ENCODE data around the gene ARL4A. TPM values are rescaled to one million over a fixed set of nuclear protein-coding genes. Genes with fewer than 3 reads are reported as not detected.

The ARL4A gene
- total and polyA plus RNA-seq, 10 of the 15 experiments (the other 5 are each of a cell fraction or from before 2014, with no cell fraction given), result 0.35 to 4.6 (median 2.7) TPM

DNA sequence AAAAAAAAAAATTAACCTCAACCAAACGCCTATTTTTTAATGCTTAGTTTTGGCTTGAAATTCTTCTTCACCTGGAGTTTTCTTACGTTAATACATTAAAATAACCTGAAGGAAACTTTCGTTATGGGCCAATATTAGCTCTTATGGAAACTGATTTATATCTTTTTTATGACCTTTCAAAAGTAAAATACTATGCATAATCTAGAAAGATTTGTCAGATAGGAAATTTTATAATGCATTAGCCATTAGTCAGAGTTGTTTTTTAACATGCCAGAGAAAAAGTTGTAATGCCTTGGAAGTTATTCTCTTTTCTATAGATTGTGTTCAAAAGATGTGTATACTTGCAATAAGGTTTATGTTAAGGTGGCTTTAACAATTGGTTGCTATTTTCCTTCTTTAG, 34.3 kb upstream of the ARL4A start:
- RAD21 ChIA-PET (ENCODE audit: unreplicated experiment), result no interaction called here
- Histone ChIP-seq H3K4me2 (ENCODE audit: control insufficient read depth, insufficient read depth) (no peak overlapping the region), H3K36me3 (ENCODE audit: control insufficient read depth in 2 of 2, insufficient read depth in 2 of 2, low read length in 1 of 2) (no peaks in the 10 kb centered on the region), H3K79me2 (ENCODE audit: control insufficient read depth, insufficient read depth, low read length) (no peaks in the 10 kb centered on the region), H3K4me3 (no peak overlapping the region), H3K9me3 (replicated peaks; ENCODE audit: control insufficient read depth, insufficient read depth, low read length) (no peaks in the 10 kb centered on the region), H3K9ac (ENCODE audit: control insufficient read depth, insufficient read depth, low read length) (no peak overlapping the region), H3K4me1 (ENCODE audit: control insufficient read depth, insufficient read depth, low read length) (no peaks in the 10 kb centered on the region), H2AFZ (ENCODE audit: control insufficient read depth, low read depth, low read length) (no peak overlapping the region), H4K20me1 (ENCODE audit: control insufficient read depth, insufficient read depth) (no peaks in the 10 kb centered on the region), H3K27ac (ENCODE audit: control insufficient read depth, insufficient read depth) (no peak overlapping the region), H3K27me3 (replicated peaks in 1 of 2; ENCODE audit: control insufficient read depth in 2 of 2, insufficient read depth in 2 of 2, low read length in 1 of 2) (no peaks in the 10 kb centered on the region)
- FAIRE-seq (no peak), ATAC-seq (no peak), DNase-seq (ENCODE audit: low read depth, low spot score) (no peak)
- SMC1A ChIA-PET (ENCODE audit: uncharacterized antibody, unreplicated experiment), result no interaction called here
- intact Hi-C loops (cut with micrococcal nuclease; ENCODE audit: unreplicated experiment) (no loop called here), in situ Hi-C loops (cut with MboI) (no loop called here)
- CTCF ChIA-PET, result interaction anchor here (0.6 kb wide), 2 partner anchors 1019 to 1751 kb away, joined by 3 read pairs; no protein-coding TSS in a partner anchor
- no peak for TF ChIP-seq ZNF622 (IDR thresholded peaks at IDR 0.05)
- TF ChIP-seq POU2F2 (IDR thresholded peaks at IDR 0.05; ENCODE audit: borderline replicate concordance, low read depth, low read length), result no peak
- TF ChIP-seq, protein P1, sequence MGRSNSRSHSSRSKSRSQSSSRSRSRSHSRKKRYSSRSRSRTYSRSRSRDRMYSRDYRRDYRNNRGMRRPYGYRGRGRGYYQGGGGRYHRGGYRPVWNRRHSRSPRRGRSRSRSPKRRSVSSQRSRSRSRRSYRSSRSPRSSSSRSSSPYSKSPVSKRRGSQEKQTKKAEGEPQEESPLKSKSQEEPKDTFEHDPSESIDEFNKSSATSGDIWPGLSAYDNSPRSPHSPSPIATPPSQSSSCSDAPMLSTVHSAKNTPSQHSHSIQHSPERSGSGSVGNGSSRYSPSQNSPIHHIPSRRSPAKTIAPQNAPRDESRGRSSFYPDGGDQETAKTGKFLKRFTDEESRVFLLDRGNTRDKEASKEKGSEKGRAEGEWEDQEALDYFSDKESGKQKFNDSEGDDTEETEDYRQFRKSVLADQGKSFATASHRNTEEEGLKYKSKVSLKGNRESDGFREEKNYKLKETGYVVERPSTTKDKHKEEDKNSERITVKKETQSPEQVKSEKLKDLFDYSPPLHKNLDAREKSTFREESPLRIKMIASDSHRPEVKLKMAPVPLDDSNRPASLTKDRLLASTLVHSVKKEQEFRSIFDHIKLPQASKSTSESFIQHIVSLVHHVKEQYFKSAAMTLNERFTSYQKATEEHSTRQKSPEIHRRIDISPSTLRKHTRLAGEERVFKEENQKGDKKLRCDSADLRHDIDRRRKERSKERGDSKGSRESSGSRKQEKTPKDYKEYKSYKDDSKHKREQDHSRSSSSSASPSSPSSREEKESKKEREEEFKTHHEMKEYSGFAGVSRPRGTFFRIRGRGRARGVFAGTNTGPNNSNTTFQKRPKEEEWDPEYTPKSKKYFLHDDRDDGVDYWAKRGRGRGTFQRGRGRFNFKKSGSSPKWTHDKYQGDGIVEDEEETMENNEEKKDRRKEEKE (IDR thresholded peaks at IDR 0.05), result no peak
- 12% methylated on average over 3 of the region's 3 CpGs for WGBS (ENCODE audit: insufficient coverage, insufficient replicate concordance, low lambda C conversion rate, missing lambda C conversion rate)
- POLR2A ChIA-PET, result no interaction called here
- no TSS peak for BruUV-seq (replicated peaks)

DNA sequence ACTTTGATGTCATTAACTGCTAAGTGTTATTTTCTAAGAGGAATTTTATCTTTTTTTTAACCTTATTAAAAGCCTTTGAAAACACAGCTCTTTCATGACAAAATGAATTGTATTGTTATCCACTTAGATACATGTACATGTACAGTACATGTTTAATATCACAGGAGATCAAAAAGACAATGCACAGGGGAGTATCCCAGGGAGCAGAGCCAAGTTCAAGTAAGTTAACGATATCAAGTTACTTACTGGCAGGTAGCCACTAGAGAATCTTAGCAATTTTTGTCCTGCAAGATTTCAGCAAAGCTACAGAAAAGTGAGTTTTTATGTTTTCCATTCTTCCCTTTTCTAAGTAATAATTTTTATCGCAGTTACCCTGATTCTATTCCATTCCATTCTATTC, 33.9 kb upstream of the ARL4A start:
- Histone ChIP-seq H3K4me3 (no peak overlapping the region), H3K9ac (ENCODE audit: control insufficient read depth, insufficient read depth, low read length) (no peak overlapping the region), H3K36me3 (ENCODE audit: control insufficient read depth in 2 of 2, insufficient read depth in 2 of 2, low read length in 1 of 2) (no peaks in the 10 kb centered on the region), H3K4me1 (ENCODE audit: control insufficient read depth, insufficient read depth, low read length) (no peaks in the 10 kb centered on the region), H4K20me1 (ENCODE audit: control insufficient read depth, insufficient read depth) (no peaks in the 10 kb centered on the region), H3K79me2 (ENCODE audit: control insufficient read depth, insufficient read depth, low read length) (no peaks in the 10 kb centered on the region), H2AFZ (ENCODE audit: control insufficient read depth, low read depth, low read length) (no peak overlapping the region), H3K27ac (ENCODE audit: control insufficient read depth, insufficient read depth) (no peak overlapping the region), H3K9me3 (replicated peaks; ENCODE audit: control insufficient read depth, insufficient read depth, low read length) (no peaks in the 10 kb centered on the region), H3K27me3 (replicated peaks in 1 of 2; ENCODE audit: control insufficient read depth in 2 of 2, insufficient read depth in 2 of 2, low read length in 1 of 2) (no peaks in the 10 kb centered on the region), H3K4me2 (ENCODE audit: control insufficient read depth, insufficient read depth) (no peak overlapping the region)
- SMC1A ChIA-PET (ENCODE audit: uncharacterized antibody, unreplicated experiment), result no interaction called here
- DNase-seq (ENCODE audit: low read depth, low spot score), result no peak
- in situ Hi-C loops (cut with MboI) (no loop called here), intact Hi-C loops (cut with micrococcal nuclease; ENCODE audit: unreplicated experiment) (no loop called here)
- POLR2A ChIA-PET, result no interaction called here
- RAD21 ChIA-PET (ENCODE audit: unreplicated experiment), result no interaction called here
- BruUV-seq (replicated peaks), result no TSS peak
- CTCF ChIA-PET, result interaction anchor here (0.6 kb wide), 2 partner anchors 1018 to 1750 kb away, joined by 3 read pairs; no protein-coding TSS in a partner anchor
- TF ChIP-seq, protein P2, sequence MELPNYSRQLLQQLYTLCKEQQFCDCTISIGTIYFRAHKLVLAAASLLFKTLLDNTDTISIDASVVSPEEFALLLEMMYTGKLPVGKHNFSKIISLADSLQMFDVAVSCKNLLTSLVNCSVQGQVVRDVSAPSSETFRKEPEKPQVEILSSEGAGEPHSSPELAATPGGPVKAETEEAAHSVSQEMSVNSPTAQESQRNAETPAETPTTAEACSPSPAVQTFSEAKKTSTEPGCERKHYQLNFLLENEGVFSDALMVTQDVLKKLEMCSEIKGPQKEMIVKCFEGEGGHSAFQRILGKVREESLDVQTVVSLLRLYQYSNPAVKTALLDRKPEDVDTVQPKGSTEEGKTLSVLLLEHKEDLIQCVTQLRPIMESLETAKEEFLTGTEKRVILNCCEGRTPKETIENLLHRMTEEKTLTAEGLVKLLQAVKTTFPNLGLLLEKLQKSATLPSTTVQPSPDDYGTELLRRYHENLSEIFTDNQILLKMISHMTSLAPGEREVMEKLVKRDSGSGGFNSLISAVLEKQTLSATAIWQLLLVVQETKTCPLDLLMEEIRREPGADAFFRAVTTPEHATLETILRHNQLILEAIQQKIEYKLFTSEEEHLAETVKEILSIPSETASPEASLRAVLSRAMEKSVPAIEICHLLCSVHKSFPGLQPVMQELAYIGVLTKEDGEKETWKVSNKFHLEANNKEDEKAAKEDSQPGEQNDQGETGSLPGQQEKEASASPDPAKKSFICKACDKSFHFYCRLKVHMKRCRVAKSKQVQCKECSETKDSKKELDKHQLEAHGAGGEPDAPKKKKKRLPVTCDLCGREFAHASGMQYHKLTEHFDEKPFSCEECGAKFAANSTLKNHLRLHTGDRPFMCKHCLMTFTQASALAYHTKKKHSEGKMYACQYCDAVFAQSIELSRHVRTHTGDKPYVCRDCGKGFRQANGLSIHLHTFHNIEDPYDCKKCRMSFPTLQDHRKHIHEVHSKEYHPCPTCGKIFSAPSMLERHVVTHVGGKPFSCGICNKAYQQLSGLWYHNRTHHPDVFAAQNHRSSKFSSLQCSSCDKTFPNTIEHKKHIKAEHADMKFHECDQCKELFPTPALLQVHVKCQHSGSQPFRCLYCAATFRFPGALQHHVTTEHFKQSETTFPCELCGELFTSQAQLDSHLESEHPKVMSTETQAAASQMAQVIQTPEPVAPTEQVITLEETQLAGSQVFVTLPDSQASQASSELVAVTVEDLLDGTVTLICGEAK (IDR thresholded peaks at IDR 0.05; ENCODE audit: borderline replicate concordance), result no peak
- no peak for TF ChIP-seq GABPA (IDR thresholded peaks at IDR 0.05; ENCODE audit: low read depth)
- no peak for TF ChIP-seq PAX8 (IDR thresholded peaks at IDR 0.05)
- TF ChIP-seq ASH2L (IDR thresholded peaks at IDR 0.05; ENCODE audit: borderline replicate concordance, low read depth), result no peak
- TF ChIP-seq TARDBP (IDR thresholded peaks at IDR 0.05; ENCODE audit: borderline replicate concordance), result no peak
- no peak for TF ChIP-seq KLF5 (IDR thresholded peaks at IDR 0.05; ENCODE audit: partially characterized antibody)
- FAIRE-seq, result no peak
- ATAC-seq, result no peak
- WGBS (ENCODE audit: insufficient coverage, insufficient replicate concordance, low lambda C conversion rate, missing lambda C conversion rate), result 89% methylated on average over 2 of the region's 2 CpGs
